ENCODE measurements around the gene ZFYVE28. TPM values are rescaled to one million over a fixed set of nuclear protein-coding genes. Genes with fewer than 3 reads are reported as not detected.

Gene ZFYVE28
- total RNA-seq, 2 experiments from 2014 or later, result 26.2 to 28.0 TPM

- Histone ChIP-seq H3K27ac (ENCODE audit: low read depth in 1 of 2, low read length in 2 of 2) (no peak overlapping the region), H3K36me3 (ENCODE audit: insufficient read depth, low read length) (no peaks in the 10 kb centered on the region), H3K9me3 (ENCODE audit: control insufficient read depth in 1 of 2, insufficient read depth in 1 of 2, low read length in 2 of 2) (no peaks in the 10 kb centered on the region), H3K4me3 (ENCODE audit: low read length) (no peak overlapping the region), H3K4me1 (ENCODE audit: insufficient read depth, low read length) (peaks cover 9% of the 10 kb centered on the region), H3K27me3 (ENCODE audit: control insufficient read depth in 1 of 2, insufficient read depth in 2 of 2, low read length in 2 of 2) (no peaks in the 10 kb centered on the region)
- TF ChIP-seq CTCF (IDR thresholded peaks at IDR 0.05), result no peak
- H3K27me3 Mint-ChIP-seq, result no peaks in the 10 kb centered on the region
- ATAC-seq (ENCODE audit: poor library complexity) (no peak), DNase-seq (no peak)
- H3K9me3 Mint-ChIP-seq, result no peaks in the 10 kb centered on the region
- ChIA-PET POLR2A (no interaction called here), CTCF (interaction anchor here (0.9 to 1.8 kb wide), 2 partner anchors 163 to 225 kb away, joined by 3 to 7 read pairs; no protein-coding TSS in a partner anchor)
- H3K27ac Mint-ChIP-seq, result no peak overlapping the region
- no peaks in the 10 kb centered on the region for H3K4me1 Mint-ChIP-seq (ENCODE audit: low read depth)
- H3K36me3 Mint-ChIP-seq (ENCODE audit: low read depth), result no peaks in the 10 kb centered on the region
- no peak overlapping the region for H3K4me3 Mint-ChIP-seq
- intact Hi-C loops (cut with DNase I, micrococcal nuclease), result no loop called here
Measured at GRCh38 chr4:2445571-2445970, 27.1 kb upstream of the ZFYVE28 start.

GRCh38 chr4:2445130-2445529, 26.7 kb upstream of the ZFYVE28 start:
- CTCF ChIA-PET, result interaction anchor here (0.9 to 1.8 kb wide), 2 partner anchors 163 to 225 kb away, joined by 3 to 7 read pairs; no protein-coding TSS in a partner anchor
- intact Hi-C loops (cut with DNase I, micrococcal nuclease), result no loop called here
- H3K9me3 Mint-ChIP-seq, result no peaks in the 10 kb centered on the region
- ATAC-seq (ENCODE audit: poor library complexity) (no peak), DNase-seq (no peak)
- no peaks in the 10 kb centered on the region for H3K27me3 Mint-ChIP-seq
- no peak overlapping the region for H3K4me3 ChIP-seq (ENCODE audit: low read length)
- no peak overlapping the region for H3K4me3 Mint-ChIP-seq
- no peaks in the 10 kb centered on the region for H3K4me1 Mint-ChIP-seq (ENCODE audit: low read depth)
- POLR2A ChIA-PET, result interaction anchor here (1.0 kb wide), 1 partner anchor 33 kb away, joined by 3 read pairs; no protein-coding TSS in a partner anchor
- TF ChIP-seq CTCF (IDR thresholded peaks at IDR 0.05), result no peak
- no peaks in the 10 kb centered on the region for H3K27me3 ChIP-seq (ENCODE audit: control insufficient read depth in 1 of 2, insufficient read depth in 2 of 2, low read length in 2 of 2)
- no peak overlapping the region for H3K27ac ChIP-seq (ENCODE audit: low read depth in 1 of 2, low read length in 2 of 2)
- H3K4me1 ChIP-seq (ENCODE audit: insufficient read depth, low read length), result peaks cover 9% of the 10 kb centered on the region
- H3K9me3 ChIP-seq (ENCODE audit: control insufficient read depth in 1 of 2, insufficient read depth in 1 of 2, low read length in 2 of 2), result no peaks in the 10 kb centered on the region
- no peaks in the 10 kb centered on the region for H3K36me3 ChIP-seq (ENCODE audit: insufficient read depth, low read length)
- H3K36me3 Mint-ChIP-seq (ENCODE audit: low read depth), result no peaks in the 10 kb centered on the region
- no peak overlapping the region for H3K27ac Mint-ChIP-seq

GRCh38 chr4:2443956-2444740, 25.7 kb upstream of the ZFYVE28 start:
- Mint-ChIP-seq H3K27me3 (no peaks in the 10 kb centered on the region), H3K4me1 (ENCODE audit: low read depth) (no peaks in the 10 kb centered on the region), H3K4me3 (no peak overlapping the region), H3K9me3 (no peaks in the 10 kb centered on the region), H3K36me3 (ENCODE audit: low read depth) (no peaks in the 10 kb centered on the region), H3K27ac (no peak overlapping the region)
- Histone ChIP-seq H3K9me3 (ENCODE audit: control insufficient read depth in 1 of 2, insufficient read depth in 1 of 2, low read length in 2 of 2) (no peaks in the 10 kb centered on the region), H3K4me3 (ENCODE audit: low read length) (no peak overlapping the region), H3K4me1 (ENCODE audit: insufficient read depth, low read length) (peaks cover 9% of the 10 kb centered on the region), H3K27ac (ENCODE audit: low read depth in 1 of 2, low read length in 2 of 2) (no peak overlapping the region), H3K27me3 (ENCODE audit: control insufficient read depth in 1 of 2, insufficient read depth in 2 of 2, low read length in 2 of 2) (no peaks in the 10 kb centered on the region), H3K36me3 (ENCODE audit: insufficient read depth, low read length) (no peaks in the 10 kb centered on the region)
- no peak for ATAC-seq (ENCODE audit: poor library complexity)
- ChIA-PET CTCF (interaction anchor here (1.8 kb wide), 1 partner anchor 224 kb away, joined by 7 read pairs; no protein-coding TSS in a partner anchor), POLR2A (interaction anchor here (1.0 kb wide), 1 partner anchor 32 kb away, joined by 3 read pairs; no protein-coding TSS in a partner anchor)
- intact Hi-C loops (cut with DNase I, micrococcal nuclease), result no loop called here
- DNase-seq, result no peak
- TF ChIP-seq CTCF (IDR thresholded peaks at IDR 0.05), result no peak

Data from CD4-positive, alpha-beta T cell (primary cell).